HepG2 (cell line): ENCODE results near the gene INO80B. TPM values are rescaled to one million over a fixed set of nuclear protein-coding genes. Genes with fewer than 3 reads are reported as not detected.

Source experiments
- ARID4A ChIP-seq: sonication (generic); formaldehyde crosslinking; IDR thresholded peaks from 2 replicates; pipeline ENCODE4 v1.5.0; 2020; ENCODE audit warnings: mild to moderate bottlenecking, missing genetic modification reagents, borderline replicate concordance
- HNRNPUL1 ChIP-seq: fragments of 200-400 bp; formaldehyde crosslinking; IDR thresholded peaks from 2 replicates; pipeline ENCODE4 v1.6.1; 2017; ENCODE audit warnings: low read depth, mild to moderate bottlenecking, low read length, moderate library complexity
- MAX ChIP-seq: IDR thresholded peaks from 2 replicates; pipeline ENCODE4 v1.6.1; 2012; ENCODE audit warnings: inconsistent platforms
- MXD1 ChIP-seq: sonication (generic); formaldehyde crosslinking; IDR thresholded peaks from 2 replicates; pipeline ENCODE4 v1.4.0; 2020; ENCODE audit warnings: mild to moderate bottlenecking, missing genetic modification reagents
- RFX1 ChIP-seq: fragments of 450-650 bp; IDR thresholded peaks from 2 replicates; pipeline ENCODE4 v1.6.1; 2017
- SNAPC2 ChIP-seq: sonication (generic); formaldehyde crosslinking; IDR thresholded peaks from 2 replicates; pipeline ENCODE4 v1.8.1; 2022; ENCODE audit warnings: mild to moderate bottlenecking, missing genetic modification reagents
- TBX2 ChIP-seq: sonication (generic); formaldehyde crosslinking; IDR thresholded peaks from 2 replicates; pipeline ENCODE4 v1.5.0; 2020; ENCODE audit warnings: missing genetic modification reagents, mild to moderate bottlenecking, borderline replicate concordance
- TRIM22 ChIP-seq: fragments of 450-650 bp; IDR thresholded peaks from 2 replicates; pipeline ENCODE4 v1.6.1; 2017
- UBTF ChIP-seq: sonication (generic); formaldehyde crosslinking; IDR thresholded peaks from 2 replicates; pipeline ENCODE4 v1.4.0; 2020; ENCODE audit warnings: mild to moderate bottlenecking, missing genetic modification reagents
- ZMYM2 ChIP-seq: sonication (generic); formaldehyde crosslinking; IDR thresholded peaks from 2 replicates; pipeline ENCODE4 v1.8.0; 2022; ENCODE audit warnings: mild to moderate bottlenecking, missing genetic modification reagents
- ZNF318 ChIP-seq: sonication (generic); formaldehyde crosslinking; IDR thresholded peaks from 2 replicates; pipeline ENCODE4 v1.4.0; 2020; ENCODE audit warnings: mild to moderate bottlenecking, missing genetic modification reagents
- polyA plus RNA-seq, 8 experiments: library from polyadenylated mRNA; depleted of rRNA in 3 of 8; stranded (reverse) in 7 of 8; unstranded in 1 of 8; fragments of >200 nt; fragmentation: Illumina TruSeq in 4 of 8; extraction: Trizol in 4 of 8; gene quantifications; 2 replicates each; pipeline versions ENCODE4 v1.2.1 to v1.2.3, GENCODE V29; 2011 to 2016; ENCODE audit warnings: low read depth in 4 of 8, missing spikeins in 1 of 8, mixed read lengths in 1 of 8; ENCODE audit not compliant: insufficient read depth in 1 of 8
- total RNA-seq, 5 experiments: library from RNA; depleted of rRNA; stranded (reverse); fragments of >200 nt; fragmentation: Illumina TruSeq; extraction: Trizol; gene quantifications; 2 replicates each; pipeline ENCODE4 v1.2.3, GENCODE V29; 2016; ENCODE audit warnings: low read depth in 1 of 5

Gene INO80B
- total and polyA plus RNA-seq, 2 of the 13 experiments (the other 11 are each of a cell fraction or from before 2014, with no cell fraction given), result 6.2 to 14.5 TPM

- peak; percentile 67; the same call in 1 of the 2 replicates for TF ChIP-seq UBTF (CRISPR knock-in tag)
- peak; percentile 87 for TF ChIP-seq MXD1 (CRISPR knock-in tag)
- no peak for TF ChIP-seq SNAPC2 (CRISPR knock-in tag)
- peak; percentile 99 for TF ChIP-seq RFX1
- no peak for TF ChIP-seq TRIM22
- peak; percentile 92 for TF ChIP-seq ARID4A (CRISPR knock-in tag)
- TF ChIP-seq HNRNPUL1, result no peak
- TF ChIP-seq MAX, result peak; percentile 95
- no peak for TF ChIP-seq ZMYM2 (CRISPR knock-in tag)
- TF ChIP-seq ZNF318 (CRISPR knock-in tag), result no peak
- TF ChIP-seq TBX2 (CRISPR knock-in tag), result peak; percentile 76
Observed at GRCh38 chr2:74421221-74421870, 33.5 kb upstream of the INO80B start, which contains the start of the genes C2orf81 and WDR54 (continued).
